Uterus (tissue), 2 donors: ENCODE results near the gene CPVL.

Experiments
- POLR2A ChIP-seq, 2 donors: fragments of 450-650 bp; IDR thresholded peaks; one replicate each; pipeline ENCODE4 v1.6.1; 2016; ENCODE audit warnings: antibody characterized with exemption in 2 of 2, mild to moderate bottlenecking in 1 of 2, moderate library complexity in 1 of 2
- TF ChIP-seq, protein P1 (sequence below), 4 experiments: fragments of 200-600 bp in 2 of 4; fragments of 450-650 bp in 2 of 4; sonication (generic) in 2 of 4; IDR thresholded peaks; one replicate each; pipeline ENCODE4 v1.5.1; 2016 to 2019; ENCODE audit warnings: antibody characterized with exemption in 4 of 4, mild to moderate bottlenecking in 2 of 4, moderate library complexity in 1 of 4

DNA sequence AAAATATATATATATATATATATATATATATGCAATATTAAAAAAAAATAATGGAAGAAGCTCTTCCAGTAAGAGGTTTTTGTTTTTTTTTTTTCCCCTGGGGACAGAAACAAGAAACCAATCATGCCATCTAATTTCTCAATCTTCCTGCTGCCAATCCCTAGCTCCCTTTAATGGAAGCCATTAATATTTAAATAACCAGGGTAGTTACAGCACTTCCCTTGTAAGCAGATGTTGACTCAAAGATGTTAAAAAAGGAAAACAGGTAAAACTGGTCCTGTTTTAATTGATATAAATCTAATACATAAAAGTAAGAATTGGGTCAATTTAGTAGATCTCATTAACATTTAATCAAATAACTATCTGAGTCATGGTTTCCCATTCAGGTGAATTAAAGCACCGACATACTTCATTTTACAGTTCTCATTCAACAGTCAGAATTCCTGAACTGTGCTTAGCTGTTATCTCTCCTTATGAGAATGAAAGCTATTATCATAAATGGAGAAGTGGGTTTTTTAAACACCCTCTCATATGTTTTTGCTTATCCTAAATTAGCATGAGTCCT lies 22.6 kb downstream of the CPVL start:
- TF ChIP-seq, protein P1, sequence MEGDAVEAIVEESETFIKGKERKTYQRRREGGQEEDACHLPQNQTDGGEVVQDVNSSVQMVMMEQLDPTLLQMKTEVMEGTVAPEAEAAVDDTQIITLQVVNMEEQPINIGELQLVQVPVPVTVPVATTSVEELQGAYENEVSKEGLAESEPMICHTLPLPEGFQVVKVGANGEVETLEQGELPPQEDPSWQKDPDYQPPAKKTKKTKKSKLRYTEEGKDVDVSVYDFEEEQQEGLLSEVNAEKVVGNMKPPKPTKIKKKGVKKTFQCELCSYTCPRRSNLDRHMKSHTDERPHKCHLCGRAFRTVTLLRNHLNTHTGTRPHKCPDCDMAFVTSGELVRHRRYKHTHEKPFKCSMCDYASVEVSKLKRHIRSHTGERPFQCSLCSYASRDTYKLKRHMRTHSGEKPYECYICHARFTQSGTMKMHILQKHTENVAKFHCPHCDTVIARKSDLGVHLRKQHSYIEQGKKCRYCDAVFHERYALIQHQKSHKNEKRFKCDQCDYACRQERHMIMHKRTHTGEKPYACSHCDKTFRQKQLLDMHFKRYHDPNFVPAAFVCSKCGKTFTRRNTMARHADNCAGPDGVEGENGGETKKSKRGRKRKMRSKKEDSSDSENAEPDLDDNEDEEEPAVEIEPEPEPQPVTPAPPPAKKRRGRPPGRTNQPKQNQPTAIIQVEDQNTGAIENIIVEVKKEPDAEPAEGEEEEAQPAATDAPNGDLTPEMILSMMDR (IDR thresholded peaks at IDR 0.05) = no peak
- TF ChIP-seq POLR2A (IDR thresholded peaks at IDR 0.05) = no peak
